SKM-1 (cell line): ENCODE results near the gene CNNM4.

Experiments
- DNase-seq: peaks from one replicate; lab custom pipeline; 2025; ENCODE audit not compliant: unreplicated experiment; lab: John Stamatoyannopoulos, UW

Gene CNNM4

DNA sequence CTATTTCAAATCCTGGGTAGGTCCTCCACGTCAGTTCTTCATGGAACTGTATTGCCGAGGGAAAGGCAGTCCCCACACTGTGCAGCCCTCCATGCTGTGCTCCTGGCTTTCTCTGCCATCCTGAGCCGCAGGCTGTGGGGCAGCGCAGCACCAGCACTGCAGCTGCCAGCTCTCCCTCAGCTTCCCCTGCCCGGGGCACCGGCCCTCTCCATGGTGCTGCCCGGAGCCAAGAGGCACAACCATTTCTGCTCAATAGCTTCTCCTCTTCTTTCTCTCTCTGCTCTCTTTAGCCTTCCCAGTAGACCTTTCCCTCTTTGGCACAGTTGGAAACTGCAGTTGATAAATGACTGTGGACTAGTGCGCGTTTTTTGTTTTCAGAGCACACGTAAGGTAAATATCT is 71.0 kb downstream of the CNNM4 start:
- no peak for DNase-seq

- no peak for DNase-seq
These were observed 71.7 kb downstream of the CNNM4 start for GRCh38 chr2:96832408-96832753.

GRCh38 chr2:96832754-96833507 is 72.2 kb downstream of the CNNM4 start:
- DNase-seq: no peak

- DNase-seq: no peak
These were observed 75.1 kb downstream of the CNNM4 start for GRCh38 chr2:96835830-96836229.

- no peak for DNase-seq
These were observed 76.9 kb downstream of the CNNM4 start for GRCh38 chr2:96837575-96837974.

- DNase-seq: no peak
These were observed 77.9 kb downstream of the CNNM4 start for GRCh38 chr2:96838345-96839292.

- DNase-seq: no peak
These were observed 78.7 kb downstream of the CNNM4 start for GRCh38 chr2:96839293-96839874.

DNA sequence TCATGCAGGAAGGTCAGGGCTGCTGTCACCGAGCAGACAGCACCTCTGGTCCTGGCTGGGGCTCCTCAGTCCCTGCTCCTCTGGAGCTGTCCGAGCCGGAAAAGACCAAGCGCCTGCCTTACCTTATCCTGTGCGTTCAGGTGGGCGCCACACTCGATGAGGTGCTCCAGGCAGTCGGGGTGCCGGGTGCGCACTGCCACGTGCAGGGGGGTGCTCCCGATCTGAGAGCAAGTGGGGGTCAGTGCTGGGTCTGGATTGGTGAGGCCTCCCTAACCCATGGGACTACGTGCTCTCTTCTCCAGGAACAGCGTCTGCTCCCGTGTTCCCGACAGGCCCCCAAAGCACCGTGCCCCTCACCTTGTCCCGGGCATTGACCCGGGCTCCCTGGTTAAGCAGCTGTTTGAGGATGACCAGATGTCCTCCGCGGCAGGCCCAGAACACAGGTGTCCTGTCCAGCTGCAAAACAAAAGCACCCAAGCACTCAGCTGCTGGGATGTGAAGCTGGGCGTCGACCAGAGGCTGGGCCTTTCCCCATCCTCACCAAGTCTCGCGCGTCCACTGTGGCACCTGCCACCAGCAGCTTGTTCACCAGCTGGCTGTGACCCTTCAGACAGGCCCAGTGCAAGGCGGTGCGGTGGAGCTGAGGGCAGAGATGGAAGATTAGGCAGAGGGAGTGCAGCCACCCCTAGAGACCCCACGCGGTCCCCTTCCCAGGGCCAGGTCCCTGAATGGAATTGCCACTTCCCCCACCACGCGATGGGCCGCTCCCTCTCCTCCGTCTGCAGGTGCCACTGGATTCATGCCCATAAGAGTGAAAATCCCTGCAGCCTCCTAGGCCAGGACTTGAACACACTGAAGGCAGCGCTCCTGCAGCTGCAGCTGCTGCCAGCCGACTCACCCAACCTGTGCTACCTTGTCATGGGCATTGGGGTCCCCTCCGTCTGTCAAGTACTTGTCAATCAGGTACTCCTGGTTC is 79.5 kb downstream of the CNNM4 start:
- no peak for DNase-seq

DNA sequence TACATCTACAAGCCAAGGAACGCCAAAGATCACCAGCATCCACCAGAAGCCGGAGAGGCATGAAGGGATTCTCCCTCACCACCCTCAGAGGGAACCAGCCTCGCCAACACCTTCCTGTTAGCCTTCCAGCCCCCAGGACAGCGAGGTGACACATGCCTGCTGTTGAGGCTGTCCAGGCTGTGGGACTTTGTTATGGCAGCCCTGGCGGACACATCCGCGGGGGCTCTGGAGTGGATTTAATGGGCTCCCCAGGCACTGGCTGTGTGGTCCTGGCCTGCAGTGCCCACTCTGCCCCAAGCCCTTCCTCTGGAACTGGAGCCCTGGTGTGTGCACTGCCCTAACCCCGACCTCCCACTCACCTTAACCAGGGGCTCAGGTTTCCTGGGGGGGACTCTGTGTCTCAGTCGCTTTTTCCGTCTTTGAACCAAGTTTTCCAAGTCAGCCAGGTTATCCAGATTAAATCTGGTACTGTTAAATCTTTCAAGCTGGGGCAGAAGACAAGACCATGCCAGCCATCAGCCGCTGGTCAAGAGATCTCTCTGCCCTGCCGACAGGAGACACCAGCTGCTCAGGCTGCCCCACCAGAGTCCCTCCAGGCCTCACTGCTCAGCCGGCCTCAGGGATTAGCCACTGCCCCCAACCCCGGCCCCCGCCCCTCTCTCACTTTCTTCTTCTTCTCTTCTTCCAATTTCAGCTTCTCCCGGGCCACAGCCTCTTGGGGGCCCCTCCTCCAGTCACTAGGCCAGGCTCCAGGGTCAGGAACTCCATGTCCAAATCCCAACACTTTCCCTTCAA is 81.2 kb downstream of the CNNM4 start:
- DNase-seq: no peak

- no peak for DNase-seq
These were observed 81.9 kb downstream of the CNNM4 start for GRCh38 chr2:96842600-96842999.

GRCh38 chr2:96843538-96844268 is 83.0 kb downstream of the CNNM4 start, which contains the start of gene ANKRD23:
TSS of gene ANKRD23 (minus strand) at chr2:96844021. CDS start at chr2:96843992, 29 bp downstream.
- DNase-seq: no peak

GRCh38 chr2:96844405-96844808 is 83.7 kb downstream of the CNNM4 start:
- no peak for DNase-seq

DNA sequence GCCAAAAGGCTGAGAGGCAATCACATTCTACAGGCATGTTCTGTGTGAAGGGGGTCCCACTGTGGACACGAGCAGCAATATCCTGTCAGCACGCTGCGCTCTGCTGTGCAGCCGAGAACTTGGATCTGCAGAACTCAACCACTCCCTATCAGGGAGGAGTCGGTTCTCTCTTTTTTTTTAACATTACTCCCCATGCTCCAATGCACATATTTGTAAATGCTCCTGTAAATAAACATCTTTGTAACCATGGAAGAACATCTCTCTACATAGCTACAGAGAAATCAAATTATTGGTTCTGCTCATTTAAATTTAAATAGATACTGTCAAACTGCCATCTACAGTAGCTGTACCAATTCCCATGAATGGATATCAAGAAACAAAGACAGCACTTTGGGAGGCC is 86.1 kb downstream of the CNNM4 start:
- DNase-seq: no peak

GRCh38 chr2:96847586-96847985 is 86.9 kb downstream of the CNNM4 start:
- no peak for DNase-seq

DNA sequence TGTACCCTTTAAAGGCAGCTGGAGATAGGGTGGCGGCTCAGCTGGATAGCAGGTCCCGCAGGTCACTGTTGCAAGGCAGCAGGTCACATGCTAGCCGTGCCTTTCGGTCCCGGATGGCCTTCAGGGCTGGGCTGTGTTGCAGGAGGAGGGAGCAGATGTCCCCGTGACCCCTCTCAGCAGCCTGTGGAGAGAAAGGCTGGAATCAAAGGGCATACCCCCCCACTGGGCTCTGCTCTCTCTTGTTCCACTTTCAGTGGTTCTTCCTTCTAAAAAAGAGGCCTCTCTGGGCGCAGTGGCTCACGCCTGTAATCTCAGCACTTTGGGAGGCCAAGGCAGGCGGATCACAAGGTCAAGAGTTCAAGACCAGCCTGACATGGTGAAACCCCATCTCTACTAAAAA is 87.6 kb downstream of the CNNM4 start:
- DNase-seq: no peak

GRCh38 chr2:96852667-96853066 is 92.0 kb downstream of the CNNM4 start:
- no peak for DNase-seq

GRCh38 chr2:96853321-96853720 is 92.6 kb downstream of the CNNM4 start:
- no peak for DNase-seq

DNA sequence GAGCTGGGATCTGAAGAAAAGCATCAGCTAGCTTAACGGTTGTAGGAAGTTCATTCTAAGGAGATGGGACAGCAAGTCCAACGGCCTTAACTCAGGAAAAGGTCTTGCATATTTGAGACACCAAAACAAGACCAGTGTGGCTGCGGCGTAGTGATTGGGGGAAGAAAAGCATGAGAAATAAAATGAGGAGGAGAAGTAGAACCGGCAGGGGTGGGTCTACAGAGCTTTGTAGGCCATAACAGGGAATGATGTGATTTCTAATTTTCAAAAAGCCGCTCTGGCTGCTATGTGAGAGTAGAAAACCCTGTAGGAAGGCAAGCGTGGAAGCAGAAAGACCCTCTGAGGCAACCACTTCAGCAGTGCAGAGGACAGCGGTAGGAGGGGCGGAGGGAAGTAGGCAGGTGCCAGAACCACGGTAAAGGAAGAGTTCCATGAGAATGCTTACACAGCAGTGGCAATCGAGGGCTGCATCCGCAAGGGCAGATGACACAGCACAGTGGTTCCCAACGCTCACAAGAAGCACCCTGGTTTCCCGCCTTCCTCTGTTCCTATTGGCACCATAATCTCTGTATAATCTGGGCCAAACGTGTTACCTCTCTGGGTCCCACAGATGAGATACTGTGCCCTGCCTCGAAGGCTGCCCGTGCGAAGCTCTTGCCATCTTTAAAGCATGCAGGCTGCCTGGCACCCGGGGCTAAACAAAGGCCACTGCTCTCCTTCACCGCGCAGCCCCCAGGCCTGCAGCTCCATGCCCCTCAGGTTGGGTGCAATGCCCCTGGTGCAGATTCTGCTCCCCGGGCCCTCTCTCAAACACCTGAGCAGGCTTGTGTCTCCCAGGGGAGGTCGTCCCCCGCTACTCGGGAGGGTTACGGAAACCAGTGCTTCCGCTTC is 96.3 kb downstream of the CNNM4 start:
- no peak for DNase-seq
